ENCODE data around the gene SNRNP25. TPM values are rescaled to one million over a fixed set of nuclear protein-coding genes. Genes with fewer than 3 reads are reported as not detected.

The SNRNP25 gene
- total and polyA plus RNA-seq, 7 donors = 23.0 to 41.7 (median 33.8) TPM

- peak; percentile 90 for DNase-seq
- intact Hi-C loops (cut with DNase I) = loop anchor here (1.0 kb wide), 1 partner anchor 32 kb away; no protein-coding TSS in a partner anchor
- Histone ChIP-seq H3K4me3 (no peak overlapping the region), H3K9me3 (no peaks in the 10 kb centered on the region), H3K27ac (peak overlapping the region in 1 of 4 donors; percentile 61), H3K4me1 (peaks cover 0 to 50% (median 40%) of the 10 kb centered on the region in 4 donors), H3K36me3 (peaks cover 16 to 40% (median 31%) of the 10 kb centered on the region in 4 donors), H3K27me3 (no peaks in the 10 kb centered on the region)
- TF ChIP-seq POLR2AphosphoS5 (IDR thresholded peaks at IDR 0.05) (peak in 2 of 4 donors; percentile 39 to 45), EP300 (IDR thresholded peaks at IDR 0.05) (no peak), CTCF (IDR thresholded peaks at IDR 0.05) (peak; percentile 95 to 98 (median 97)), POLR2A (IDR thresholded peaks at IDR 0.05) (no peak)
- 12 to 18% methylated on average over 17 of the region's 17 CpGs for whole genome bisulfite sequencing, 2 donors
Measured at GRCh38 chr16:65745-66144, 12.1 kb downstream of the SNRNP25 start.

- Histone ChIP-seq H3K9me3 (no peaks in the 10 kb centered on the region), H3K4me3 (no peak overlapping the region), H3K27ac (peak overlapping the region; percentile 34 to 61 (median 54)), H3K4me1 (peaks cover 0 to 58% (median 48%) of the 10 kb centered on the region in 4 donors), H3K27me3 (no peaks in the 10 kb centered on the region), H3K36me3 (peaks cover 16 to 32% (median 23%) of the 10 kb centered on the region in 4 donors)
- intact Hi-C loops (cut with DNase I) = no loop called here
- 85 to 87% methylated on average over 13 of the region's 13 CpGs for WGBS, 2 donors
- TF ChIP-seq POLR2AphosphoS5 (IDR thresholded peaks at IDR 0.05) = no peak
- no peak for TF ChIP-seq CTCF (IDR thresholded peaks at IDR 0.05)
- no peak for TF ChIP-seq POLR2A (IDR thresholded peaks at IDR 0.05)
- no peak for TF ChIP-seq EP300 (IDR thresholded peaks at IDR 0.05)
- DNase-seq = no peak
Measured at GRCh38 chr16:66309-67182, 12.9 kb downstream of the SNRNP25 start.

- intact Hi-C loops (cut with DNase I) = no loop called here
- H3K4me1 ChIP-seq = peaks cover 0 to 64% (median 50%) of the 10 kb centered on the region in 4 donors
- H3K27ac ChIP-seq = peak overlapping the region; percentile 34 to 61 (median 54)
Measured at GRCh38 chr16:67183-67791, 13.7 kb downstream of the SNRNP25 start.

GRCh38 chr16:67884-68789 lies 14.5 kb downstream of the SNRNP25 start:
- Histone ChIP-seq H3K36me3 (peaks cover 5 to 17% (median 10%) of the 10 kb centered on the region in 4 donors), H3K4me3 (no peak overlapping the region), H3K4me1 (peaks cover 0 to 70% (median 56%) of the 10 kb centered on the region in 4 donors), H3K27ac (peak overlapping the region; percentile 34 to 61 (median 56)), H3K9me3 (no peaks in the 10 kb centered on the region), H3K27me3 (no peaks in the 10 kb centered on the region)
- 83 to 92% methylated on average over 27 of the region's 27 CpGs for WGBS, 2 donors
- intact Hi-C loops (cut with DNase I) = no loop called here
- TF ChIP-seq EP300 (IDR thresholded peaks at IDR 0.05) (no peak), POLR2A (IDR thresholded peaks at IDR 0.05) (no peak), POLR2AphosphoS5 (IDR thresholded peaks at IDR 0.05) (peak in 2 of 4 donors; percentile 18 to 36), CTCF (IDR thresholded peaks at IDR 0.05) (no peak)
- peak; percentile 81 for DNase-seq

More at GRCh38 chr16:67183-67791, 13.7 kb downstream of the SNRNP25 start:
- Histone ChIP-seq H3K36me3 (peaks cover 10 to 25% (median 18%) of the 10 kb centered on the region in 4 donors), H3K4me3 (no peak overlapping the region), H3K9me3 (no peaks in the 10 kb centered on the region), H3K27me3 (no peaks in the 10 kb centered on the region)
- TF ChIP-seq POLR2A (IDR thresholded peaks at IDR 0.05) (no peak), POLR2AphosphoS5 (IDR thresholded peaks at IDR 0.05) (peak in 1 of 4 donors; percentile 32)
- 89 to 90% methylated on average over 10 of the region's 10 CpGs for WGBS, 2 donors
- no peak for DNase-seq

Measured in sigmoid colon (tissue), 7 donors.